ENCODE data around the gene SNX8.
"Not testable (repeated sequence)": the region's sequence is repeated elsewhere in the genome, so short reads cannot be mapped to it uniquely, and the experiment has no call there.

The SNX8 gene

DNA sequence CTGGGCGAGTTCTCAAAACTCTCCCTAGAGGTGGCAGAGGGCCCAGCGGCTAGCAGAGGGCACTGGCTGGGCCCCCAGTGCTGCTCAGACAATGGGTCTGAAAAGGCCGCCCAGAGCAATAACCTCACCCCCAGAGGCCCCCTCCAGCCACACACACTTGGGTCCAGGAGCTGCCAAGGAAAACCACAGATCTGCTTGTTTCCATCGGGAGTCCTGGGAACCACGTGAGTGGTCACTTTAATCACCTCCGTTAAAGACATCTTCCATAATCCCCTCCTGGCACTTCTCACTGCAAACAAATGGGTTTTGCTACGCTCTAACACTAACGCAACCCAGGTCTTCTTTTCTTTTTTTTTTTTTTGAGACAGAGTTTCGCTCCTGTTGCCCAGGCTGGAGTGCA lies 42.2 kb downstream of the SNX8 start:
- TF ChIP-seq, protein P1, sequence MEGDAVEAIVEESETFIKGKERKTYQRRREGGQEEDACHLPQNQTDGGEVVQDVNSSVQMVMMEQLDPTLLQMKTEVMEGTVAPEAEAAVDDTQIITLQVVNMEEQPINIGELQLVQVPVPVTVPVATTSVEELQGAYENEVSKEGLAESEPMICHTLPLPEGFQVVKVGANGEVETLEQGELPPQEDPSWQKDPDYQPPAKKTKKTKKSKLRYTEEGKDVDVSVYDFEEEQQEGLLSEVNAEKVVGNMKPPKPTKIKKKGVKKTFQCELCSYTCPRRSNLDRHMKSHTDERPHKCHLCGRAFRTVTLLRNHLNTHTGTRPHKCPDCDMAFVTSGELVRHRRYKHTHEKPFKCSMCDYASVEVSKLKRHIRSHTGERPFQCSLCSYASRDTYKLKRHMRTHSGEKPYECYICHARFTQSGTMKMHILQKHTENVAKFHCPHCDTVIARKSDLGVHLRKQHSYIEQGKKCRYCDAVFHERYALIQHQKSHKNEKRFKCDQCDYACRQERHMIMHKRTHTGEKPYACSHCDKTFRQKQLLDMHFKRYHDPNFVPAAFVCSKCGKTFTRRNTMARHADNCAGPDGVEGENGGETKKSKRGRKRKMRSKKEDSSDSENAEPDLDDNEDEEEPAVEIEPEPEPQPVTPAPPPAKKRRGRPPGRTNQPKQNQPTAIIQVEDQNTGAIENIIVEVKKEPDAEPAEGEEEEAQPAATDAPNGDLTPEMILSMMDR (IDR thresholded peaks at IDR 0.05; ENCODE audit: low read depth, low read length, missing control alignments) = no peak
- no peak for DNase-seq (ENCODE audit: extremely low read depth, low read depth)
- no peak overlapping the region for H3K4me3 ChIP-seq (replicated peaks; ENCODE audit: low read depth, low read length)

DNA sequence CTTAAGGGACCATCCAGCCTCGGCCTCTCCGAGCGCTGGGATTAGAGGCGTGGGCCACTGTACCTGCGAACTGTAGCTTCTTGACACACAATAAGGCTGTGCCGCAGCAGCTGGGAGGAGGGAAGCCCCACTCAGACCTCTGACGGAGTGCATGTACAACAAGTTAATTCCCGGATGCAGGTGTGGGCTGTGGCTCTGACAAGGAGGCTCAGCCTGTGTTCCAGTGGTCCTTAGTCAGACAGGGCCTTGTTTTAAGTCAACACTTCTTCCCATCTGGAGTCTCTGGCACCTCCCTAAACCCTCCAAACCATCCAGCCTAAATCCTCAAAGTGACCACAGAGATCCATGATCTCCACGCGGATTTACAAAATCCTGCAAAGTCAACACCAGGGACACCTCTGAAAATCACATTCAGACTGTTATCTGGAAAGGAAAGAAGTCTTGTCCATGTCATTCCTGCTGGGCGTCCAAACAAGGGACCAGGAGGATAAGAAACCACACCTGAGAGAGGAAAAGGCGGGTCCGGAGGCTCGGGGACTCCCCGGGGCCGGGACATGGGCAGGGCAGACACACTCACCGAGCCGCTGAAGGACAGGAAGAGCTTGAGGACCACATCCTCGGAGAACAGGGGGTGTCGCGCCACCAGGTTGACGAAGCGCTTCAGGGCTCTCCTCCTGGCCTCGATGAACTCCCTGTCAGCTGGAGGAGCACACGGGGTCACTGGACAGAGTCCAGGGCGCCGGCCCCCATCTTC lies 42.8 kb downstream of the SNX8 start:
- H3K4me3 ChIP-seq (replicated peaks; ENCODE audit: low read depth, low read length) = no peak overlapping the region

DNA sequence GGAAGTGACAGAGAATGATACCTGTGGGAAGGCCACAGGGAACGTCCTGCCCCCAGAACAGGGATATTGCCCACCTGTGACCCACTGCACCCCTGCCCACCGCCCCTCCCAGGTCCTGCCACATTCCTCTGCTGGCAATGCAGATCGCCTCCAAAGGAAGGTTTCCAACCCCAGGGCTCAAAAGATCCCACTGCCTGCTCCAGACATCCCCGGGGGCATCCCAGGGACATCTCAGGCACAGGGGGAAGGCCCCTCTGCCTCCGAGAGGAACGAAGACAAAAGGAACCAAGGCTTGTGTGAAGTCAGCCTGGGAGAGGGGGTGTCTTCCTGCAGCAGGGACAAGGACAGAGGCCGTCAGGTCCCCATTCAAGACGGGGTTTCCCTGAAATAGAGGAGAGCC lies 43.7 kb downstream of the SNX8 start:
- no peak for DNase-seq (ENCODE audit: extremely low read depth, low read depth)
- TF ChIP-seq, protein P1 (IDR thresholded peaks at IDR 0.05; ENCODE audit: low read depth, low read length, missing control alignments) = no peak
- H3K4me3 ChIP-seq (replicated peaks; ENCODE audit: low read depth, low read length) = no peak overlapping the region

More for the DNA sequence above, 42.8 kb downstream of the SNX8 start:
- TF ChIP-seq, protein P1 (IDR thresholded peaks at IDR 0.05; ENCODE audit: low read depth, low read length, missing control alignments) = no peak
- no peak for DNase-seq (ENCODE audit: extremely low read depth, low read depth)

DNA sequence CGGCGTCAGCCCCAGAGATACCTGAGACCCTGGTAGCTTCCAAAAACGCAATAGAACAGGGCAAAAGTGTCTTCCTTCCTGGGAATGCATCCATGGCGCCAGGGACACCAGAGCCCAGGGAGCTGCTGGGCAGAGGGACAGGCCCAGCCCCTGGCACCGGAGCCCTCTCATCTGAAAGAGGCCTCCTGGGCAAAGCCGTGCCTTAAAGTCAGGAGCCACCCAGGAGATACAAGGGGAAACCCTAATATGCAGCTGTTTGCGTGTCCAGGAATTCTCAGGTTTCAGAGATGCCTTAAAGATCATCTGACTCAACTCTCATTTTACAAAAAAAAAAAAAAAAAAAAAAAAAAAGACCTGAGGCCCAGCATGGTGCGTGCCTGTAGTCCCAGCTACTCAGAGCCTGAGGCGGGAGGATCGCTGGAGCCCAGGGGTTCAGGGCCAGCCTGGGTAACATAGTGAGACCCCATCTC lies 44.2 kb downstream of the SNX8 start:
- DNase-seq (ENCODE audit: extremely low read depth, low read depth) = no peak
- TF ChIP-seq, protein P1 (IDR thresholded peaks at IDR 0.05; ENCODE audit: low read depth, low read length, missing control alignments) = no peak
- H3K4me3 ChIP-seq (replicated peaks; ENCODE audit: low read depth, low read length) = no peak overlapping the region

DNA sequence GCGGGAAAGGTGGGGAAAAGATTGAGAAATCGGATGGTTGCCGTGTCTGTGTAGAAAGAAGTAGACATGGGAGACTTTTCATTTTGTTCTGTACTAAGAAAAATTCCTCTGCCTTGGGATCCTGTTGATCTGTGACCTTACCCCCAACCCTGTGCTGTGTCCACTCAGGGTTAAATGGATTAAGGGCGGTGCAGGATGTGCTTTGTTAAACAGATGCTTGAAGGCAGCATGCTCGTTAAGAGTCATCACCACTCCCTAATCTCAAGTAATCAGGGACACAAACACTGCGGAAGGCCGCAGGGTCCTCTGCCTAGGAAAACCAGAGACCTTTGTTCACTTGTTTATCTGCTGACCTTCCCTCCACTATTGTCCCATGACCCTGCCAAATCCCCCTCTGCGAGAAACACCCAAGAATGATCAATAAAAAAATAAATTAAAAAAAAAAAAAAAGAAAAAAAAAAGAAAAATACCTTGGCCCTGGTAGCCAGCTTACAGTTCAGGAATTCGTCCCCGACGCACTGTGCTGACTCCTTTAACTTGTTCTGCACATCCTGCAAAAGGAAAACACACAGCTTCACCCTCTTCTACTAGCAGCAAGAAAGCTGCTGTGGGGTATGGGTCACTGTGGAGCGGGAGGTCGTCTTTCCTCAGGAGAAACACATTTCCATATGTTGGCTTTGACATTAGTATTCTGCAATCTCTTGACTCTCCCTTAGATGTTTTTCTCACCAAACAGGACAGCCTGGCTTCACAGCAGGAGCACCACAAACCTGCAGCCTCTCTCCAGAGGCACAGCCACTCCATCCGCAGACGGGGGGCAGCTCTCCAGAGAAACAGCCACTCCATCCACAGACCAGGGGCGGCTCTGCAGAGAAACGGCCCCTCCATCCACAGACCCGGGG lies 44.9 kb downstream of the SNX8 start:
- not testable (repeated sequence) for DNase-seq (ENCODE audit: extremely low read depth, low read depth); H3K4me3 ChIP-seq (replicated peaks; ENCODE audit: low read depth, low read length)

DNA sequence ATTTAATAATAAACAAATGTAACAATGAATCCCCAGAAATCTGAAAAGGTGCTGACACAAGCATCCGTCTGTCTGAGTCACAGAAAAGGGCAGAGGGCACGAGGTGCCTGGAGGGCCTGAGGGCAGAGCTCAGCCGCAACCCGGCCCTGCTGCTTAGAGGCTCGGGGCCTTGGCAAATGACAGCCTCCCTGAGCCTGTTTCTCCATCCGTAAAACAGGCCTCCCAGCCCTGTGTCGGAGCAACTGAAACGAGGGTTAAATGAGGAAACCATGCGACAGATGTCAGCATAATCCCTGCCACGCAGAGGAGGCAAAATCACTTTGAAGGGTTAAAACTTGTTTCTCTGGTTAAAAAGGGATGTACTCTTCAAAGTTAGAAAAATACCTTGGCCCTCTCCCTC lies 47.3 kb downstream of the SNX8 start:
- no peak overlapping the region for H3K4me3 ChIP-seq (replicated peaks; ENCODE audit: low read depth, low read length)
- no peak for DNase-seq (ENCODE audit: extremely low read depth, low read depth)
- TF ChIP-seq, protein P1 (IDR thresholded peaks at IDR 0.05; ENCODE audit: low read depth, low read length, missing control alignments) = no peak

DNA sequence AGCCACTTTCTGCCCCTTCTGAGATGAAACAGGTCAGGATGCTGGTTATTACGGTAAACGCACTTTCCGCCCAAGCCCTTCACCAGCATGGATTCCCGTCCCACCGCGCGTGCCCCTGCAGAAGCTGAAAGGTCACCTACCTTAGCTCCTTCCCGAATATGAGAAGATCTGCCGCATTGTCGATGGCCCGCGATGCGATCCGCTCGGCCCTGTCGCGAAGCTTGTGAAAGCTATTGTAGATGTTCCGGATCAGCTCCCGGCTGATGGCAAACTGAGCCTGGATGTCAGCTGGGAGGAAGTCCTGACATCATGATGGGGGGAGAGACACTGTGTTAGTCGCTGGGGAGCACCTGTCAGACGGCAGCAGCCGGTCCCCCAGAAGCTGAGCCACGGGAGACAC lies 50.1 kb downstream of the SNX8 start:
- TF ChIP-seq, protein P1 (IDR thresholded peaks at IDR 0.05; ENCODE audit: low read depth, low read length, missing control alignments) = no peak
- no peak overlapping the region for H3K4me3 ChIP-seq (replicated peaks; ENCODE audit: low read depth, low read length)
- no peak for DNase-seq (ENCODE audit: extremely low read depth, low read depth)

All from HFF-Myc (cell line).